OCI-LY3 (cell line): Measurements from ENCODE around the gene ANKUB1.

Experiments
- H2AFZ ChIP-seq: fragments of 200-600, 300-600 bp; shearing (Covaris generic); 2 replicates; pipeline ENCODE4 v1.6.0; 2014; ENCODE audit warnings: antibody characterized with exemption, low read depth, low read length
- H3K27ac ChIP-seq: fragments of 200-600, 300-600 bp; sonication (generic); 2 replicates; pipeline ENCODE4 v1.5.1; 2014; ENCODE audit warnings: mild to moderate bottlenecking, low read length, moderate library complexity, mixed read lengths
- H3K27me3 ChIP-seq: fragments of 200-600, 300-600 bp; sonication (generic); 2 replicates; pipeline ENCODE4 v1.6.1; 2014; ENCODE audit warnings: low read depth, low read length, mixed read lengths
- H3K36me3 ChIP-seq: fragments of 200-600, 300-600 bp; sonication (generic); replicated peaks from 2 replicates; pipeline ENCODE3; 2014; ENCODE audit warnings: low read depth, low read length, mixed read lengths
- H3K4me1 ChIP-seq: fragments of 300-600, 200-600 bp; sonication (generic); 2 replicates; pipeline ENCODE4 v1.6.1; 2014; ENCODE audit warnings: low read length, mixed read lengths
- H3K4me2 ChIP-seq: fragments of 200-600, 300-600 bp; sonication (generic); 2 replicates; pipeline ENCODE4 v1.6.1; 2014; ENCODE audit warnings: low read length, mixed read lengths
- H3K4me3 ChIP-seq: fragments of 300-600, 200-600 bp; sonication (generic); 2 replicates; pipeline ENCODE4 v1.5.1; 2014; ENCODE audit warnings: antibody characterized with exemption, mild to moderate bottlenecking, low read length, moderate library complexity
- H3K79me2 ChIP-seq: fragments of 300-600, 200-600 bp; shearing (Covaris generic); 2 replicates; pipeline ENCODE4 v1.6.1; 2014; ENCODE audit warnings: mild to moderate bottlenecking, low read length, mixed read lengths
- H3K9ac ChIP-seq: fragments of 300-600, 200-600 bp; shearing (Covaris generic); 2 replicates; pipeline ENCODE4 v1.6.0; 2014; ENCODE audit warnings: mild to moderate bottlenecking, low read length, moderate library complexity
- H3K9me3 ChIP-seq: fragments of 200-600, 300-600 bp; shearing (Covaris generic); 2 replicates; pipeline ENCODE4 v1.6.1; 2014; ENCODE audit warnings: low read length, mixed read lengths; ENCODE audit not compliant: insufficient read depth
- H4K20me1 ChIP-seq: fragments of 200-600, 300-600 bp; sonication (generic); 2 replicates; pipeline ENCODE4 v1.6.1; 2016; ENCODE audit warnings: low read length, mixed read lengths; ENCODE audit not compliant: insufficient read depth
- EZH2phosphoT487 ChIP-seq: fragments of 200-600 bp; shearing (Covaris generic); IDR thresholded peaks from 2 replicates; pipeline ENCODE4 v1.6.1; 2018; ENCODE audit warnings: antibody characterized with exemption, mixed run types, low read depth
- TF ChIP-seq, protein P1 (sequence below): fragments of 200-600, 300-600 bp; sonication (generic); IDR thresholded peaks from 2 replicates; pipeline ENCODE4 v1.5.1; 2014; ENCODE audit warnings: antibody characterized with exemption, low read length, low read depth

Gene ANKUB1

GRCh38 chr3:149816311-149816710 lies 24.0 kb upstream of the ANKUB1 start:
- TF ChIP-seq EZH2phosphoT487 = no peak
- TF ChIP-seq, protein P1, sequence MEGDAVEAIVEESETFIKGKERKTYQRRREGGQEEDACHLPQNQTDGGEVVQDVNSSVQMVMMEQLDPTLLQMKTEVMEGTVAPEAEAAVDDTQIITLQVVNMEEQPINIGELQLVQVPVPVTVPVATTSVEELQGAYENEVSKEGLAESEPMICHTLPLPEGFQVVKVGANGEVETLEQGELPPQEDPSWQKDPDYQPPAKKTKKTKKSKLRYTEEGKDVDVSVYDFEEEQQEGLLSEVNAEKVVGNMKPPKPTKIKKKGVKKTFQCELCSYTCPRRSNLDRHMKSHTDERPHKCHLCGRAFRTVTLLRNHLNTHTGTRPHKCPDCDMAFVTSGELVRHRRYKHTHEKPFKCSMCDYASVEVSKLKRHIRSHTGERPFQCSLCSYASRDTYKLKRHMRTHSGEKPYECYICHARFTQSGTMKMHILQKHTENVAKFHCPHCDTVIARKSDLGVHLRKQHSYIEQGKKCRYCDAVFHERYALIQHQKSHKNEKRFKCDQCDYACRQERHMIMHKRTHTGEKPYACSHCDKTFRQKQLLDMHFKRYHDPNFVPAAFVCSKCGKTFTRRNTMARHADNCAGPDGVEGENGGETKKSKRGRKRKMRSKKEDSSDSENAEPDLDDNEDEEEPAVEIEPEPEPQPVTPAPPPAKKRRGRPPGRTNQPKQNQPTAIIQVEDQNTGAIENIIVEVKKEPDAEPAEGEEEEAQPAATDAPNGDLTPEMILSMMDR = no peak
- H3K9me3 ChIP-seq = no peaks in the 10 kb centered on the region
- no peak overlapping the region for H3K27ac ChIP-seq
- no peak overlapping the region for H3K9ac ChIP-seq
- H3K79me2 ChIP-seq = peaks cover 83% of the 10 kb centered on the region
- H3K4me3 ChIP-seq = no peak overlapping the region
- no peaks in the 10 kb centered on the region for H3K27me3 ChIP-seq
- H3K36me3 ChIP-seq = peaks cover 13% of the 10 kb centered on the region
- no peak overlapping the region for H2AFZ ChIP-seq
- H3K4me2 ChIP-seq = no peak overlapping the region
- peaks cover 67% of the 10 kb centered on the region for H4K20me1 ChIP-seq
- peaks cover 34% of the 10 kb centered on the region for H3K4me1 ChIP-seq

- TF ChIP-seq EZH2phosphoT487 = no peak
- TF ChIP-seq, protein P1 = no peak
- H2AFZ ChIP-seq = no peak overlapping the region
- H3K27me3 ChIP-seq = no peaks in the 10 kb centered on the region
- no peak overlapping the region for H3K27ac ChIP-seq
- H3K9ac ChIP-seq = no peak overlapping the region
- H3K36me3 ChIP-seq = peaks cover 7% of the 10 kb centered on the region
- no peak overlapping the region for H3K4me3 ChIP-seq
- H3K4me2 ChIP-seq = no peak overlapping the region
- no peaks in the 10 kb centered on the region for H3K9me3 ChIP-seq
- peaks cover 61% of the 10 kb centered on the region for H4K20me1 ChIP-seq
- H3K4me1 ChIP-seq = peaks cover 34% of the 10 kb centered on the region
- H3K79me2 ChIP-seq = peaks cover 77% of the 10 kb centered on the region
Measured at GRCh38 chr3:149815728-149816127, 23.4 kb upstream of the ANKUB1 start.

DNA sequence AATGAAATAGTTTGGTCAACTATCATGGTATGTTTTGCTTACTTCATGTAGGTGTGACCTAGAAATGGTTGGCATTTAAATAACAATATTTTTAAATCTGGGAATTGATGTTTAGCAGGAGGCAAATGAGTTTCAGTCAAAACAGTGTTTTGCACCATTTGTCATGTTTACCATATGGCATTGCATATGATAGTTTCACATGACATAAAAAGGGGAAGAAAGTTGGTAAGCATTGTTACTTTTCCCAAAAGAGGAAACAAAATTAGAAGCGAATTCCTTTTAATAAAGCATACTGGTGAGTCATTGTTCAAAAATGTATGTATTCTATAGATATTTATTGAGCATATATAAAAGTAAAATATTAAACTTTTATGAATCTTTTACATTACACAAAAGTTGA lies 23.0 kb upstream of the ANKUB1 start:
- peaks cover 6% of the 10 kb centered on the region for H3K36me3 ChIP-seq
- H3K9ac ChIP-seq = no peak overlapping the region
- H3K9me3 ChIP-seq = no peaks in the 10 kb centered on the region
- H3K27ac ChIP-seq = no peak overlapping the region
- no peak overlapping the region for H2AFZ ChIP-seq
- no peaks in the 10 kb centered on the region for H3K27me3 ChIP-seq
- H3K79me2 ChIP-seq = peaks cover 73% of the 10 kb centered on the region
- peak overlapping the region; percentile 85 for H3K4me2 ChIP-seq
- peaks cover 57% of the 10 kb centered on the region for H4K20me1 ChIP-seq
- H3K4me1 ChIP-seq = peaks cover 34% of the 10 kb centered on the region
- peak overlapping the region; percentile 90; the same call in 1 of the 2 replicates for H3K4me3 ChIP-seq
- TF ChIP-seq EZH2phosphoT487 = no peak
- TF ChIP-seq, protein P1 = no peak

DNA sequence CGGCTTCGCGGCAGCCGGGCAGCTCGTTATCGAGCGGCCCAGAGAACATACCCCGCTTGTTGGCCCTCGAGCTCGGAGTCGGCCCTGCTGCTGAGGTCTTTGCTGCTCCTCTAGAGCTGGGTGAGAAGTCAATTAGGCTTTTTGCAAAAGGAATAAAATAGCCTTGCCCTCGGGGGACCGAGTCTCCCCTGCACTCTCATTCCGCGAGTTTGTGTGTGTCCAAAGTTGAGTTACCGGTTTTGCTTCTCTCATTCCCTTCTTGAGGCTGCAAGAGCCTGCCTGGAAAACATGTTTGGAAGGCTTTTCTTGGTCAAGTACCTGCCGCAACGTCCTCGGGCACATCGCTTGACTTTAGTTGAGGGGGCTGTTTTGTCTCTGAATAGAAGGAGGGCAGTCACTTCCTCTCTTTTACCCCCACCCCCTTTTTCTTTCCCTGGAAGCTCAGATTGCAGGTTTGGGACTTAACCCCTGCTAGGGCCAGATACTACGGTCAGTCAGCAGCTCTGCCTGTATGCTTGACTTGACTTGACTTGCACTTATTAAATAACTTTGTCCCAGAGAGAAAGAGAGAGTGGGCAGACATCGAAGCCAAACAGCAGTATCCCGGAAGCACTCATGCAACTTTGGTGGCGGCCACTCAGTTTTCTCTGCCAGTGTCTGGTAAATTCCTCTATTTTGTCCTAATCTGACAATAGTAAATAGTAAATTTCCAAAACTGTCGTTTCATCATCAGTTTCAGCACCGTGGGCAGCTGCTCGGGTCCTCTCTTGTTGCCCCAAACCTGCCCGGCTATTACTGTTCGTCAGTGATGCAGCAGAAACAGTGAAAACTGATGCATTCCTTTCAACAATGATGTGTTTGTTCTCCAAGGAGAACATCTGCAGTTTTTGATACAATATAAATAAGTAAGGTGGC lies 21.3 kb upstream of the ANKUB1 start:
- peak overlapping the region; percentile 58 for H2AFZ ChIP-seq
- peaks cover 46% of the 10 kb centered on the region for H4K20me1 ChIP-seq
- TF ChIP-seq, protein P1 = no peak
- TF ChIP-seq EZH2phosphoT487 = no peak
- H3K79me2 ChIP-seq = peaks cover 56% of the 10 kb centered on the region
- H3K4me3 ChIP-seq = peak overlapping the region; percentile 90
- peak overlapping the region; percentile 85 for H3K27ac ChIP-seq
- peaks cover 34% of the 10 kb centered on the region for H3K4me1 ChIP-seq
- H3K9ac ChIP-seq = peak overlapping the region; percentile 88
- no peaks in the 10 kb centered on the region for H3K9me3 ChIP-seq
- H3K36me3 ChIP-seq = peaks cover 6% of the 10 kb centered on the region
- peak overlapping the region; percentile 85 for H3K4me2 ChIP-seq
- H3K27me3 ChIP-seq = no peaks in the 10 kb centered on the region
